HUES6 (cell line): Measurements from ENCODE around the gene ARHGEF4.

ENCODE experiments used
- H3K27ac ChIP-seq: 2 replicates; pipeline ENCODE4 v1.7.0; 2013; ENCODE audit warnings: low read depth, mild to moderate bottlenecking, low read length, inconsistent platforms
- H3K27me3 ChIP-seq: 2 replicates; pipeline ENCODE4 v1.6.1; 2013; ENCODE audit warnings: low read length; ENCODE audit not compliant: control insufficient read depth, insufficient read depth
- H3K36me3 ChIP-seq: 2 replicates; pipeline ENCODE4 v1.6.1; 2013; ENCODE audit warnings: low read length; ENCODE audit not compliant: control insufficient read depth, insufficient read depth
- H3K4me1 ChIP-seq: 2 replicates; pipeline ENCODE4 v1.6.1; 2013; ENCODE audit warnings: low read length; ENCODE audit not compliant: control insufficient read depth, insufficient read depth
- H3K4me3 ChIP-seq: 2 replicates; pipeline ENCODE4 v1.5.1; 2013; ENCODE audit warnings: low read depth, low read length
- H3K9ac ChIP-seq: one replicate; pipeline ENCODE4 v1.6.1; 2013; ENCODE audit warnings: mild to moderate bottlenecking, low read length
- H3K9me3 ChIP-seq: 2 replicates; pipeline ENCODE4 v1.6.1; 2013; ENCODE audit warnings: low read depth, low read length; ENCODE audit not compliant: control insufficient read depth, insufficient read depth

ARHGEF4 gene

DNA sequence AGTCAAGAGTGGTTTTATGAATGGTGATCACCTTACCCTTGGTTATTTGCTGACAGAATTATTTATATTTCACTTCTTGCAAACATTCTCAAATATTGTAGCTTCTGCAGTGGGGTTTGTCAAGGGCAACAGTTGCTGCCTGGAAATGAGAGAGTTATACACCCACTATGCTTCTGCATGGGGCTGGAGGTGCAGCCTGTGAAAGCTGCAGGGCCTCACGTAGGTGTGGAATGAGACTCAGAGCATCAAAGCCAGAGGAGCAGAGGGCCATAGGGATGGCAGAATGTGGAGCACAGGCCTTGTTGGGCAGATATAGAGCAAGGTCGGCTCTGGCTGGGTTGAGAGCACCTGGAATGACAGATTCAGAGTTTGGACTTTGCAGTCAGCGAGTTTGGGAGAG, 128.2 kb downstream of the ARHGEF4 start:
- H3K27ac ChIP-seq: no peak overlapping the region
- H3K9me3 ChIP-seq: no peaks in the 10 kb centered on the region
- H3K9ac ChIP-seq: no peak overlapping the region
- H3K27me3 ChIP-seq: peaks cover 65% of the 10 kb centered on the region
- H3K4me1 ChIP-seq: peaks cover 30% of the 10 kb centered on the region
- no peak overlapping the region; the same call in 1 of the 2 replicates for H3K4me3 ChIP-seq
- H3K36me3 ChIP-seq: no peaks in the 10 kb centered on the region

DNA sequence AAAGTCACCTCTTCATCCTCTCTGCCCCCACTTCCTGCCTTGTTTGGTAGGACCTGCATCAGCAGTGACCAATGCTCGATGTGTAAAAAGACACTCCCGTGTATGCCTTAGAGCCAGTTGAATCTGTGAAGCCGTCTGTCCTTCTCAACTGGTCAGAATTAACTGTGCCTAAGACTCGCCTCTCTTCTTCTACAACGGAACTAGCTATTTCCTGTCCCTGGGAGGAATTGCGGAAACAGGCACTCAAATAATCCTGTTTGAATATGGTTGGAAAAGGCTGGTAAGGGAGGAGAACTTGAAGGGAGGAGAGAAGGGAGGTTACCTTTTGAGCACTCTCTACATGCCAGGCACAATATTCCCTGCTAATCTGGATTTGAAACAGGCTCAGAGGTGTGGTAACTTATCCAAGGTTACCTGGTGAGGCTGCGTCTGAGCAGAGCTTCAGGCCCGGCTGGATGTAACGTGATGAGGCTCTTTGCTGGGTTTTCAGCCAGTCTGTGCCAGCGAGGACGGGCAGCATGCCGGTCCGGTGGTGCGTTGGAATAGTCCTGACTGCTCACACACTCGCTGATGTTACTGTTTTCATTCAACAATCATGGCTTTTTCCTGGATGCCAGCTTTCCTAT, 129.5 kb downstream of the ARHGEF4 start:
- Histone ChIP-seq H3K9ac (no peak overlapping the region), H3K9me3 (no peaks in the 10 kb centered on the region), H3K27me3 (peaks cover 54% of the 10 kb centered on the region), H3K36me3 (no peaks in the 10 kb centered on the region), H3K27ac (no peak overlapping the region), H3K4me3 (peak overlapping the region; percentile 4; the same call in 1 of the 2 replicates), H3K4me1 (peaks cover 30% of the 10 kb centered on the region)

DNA sequence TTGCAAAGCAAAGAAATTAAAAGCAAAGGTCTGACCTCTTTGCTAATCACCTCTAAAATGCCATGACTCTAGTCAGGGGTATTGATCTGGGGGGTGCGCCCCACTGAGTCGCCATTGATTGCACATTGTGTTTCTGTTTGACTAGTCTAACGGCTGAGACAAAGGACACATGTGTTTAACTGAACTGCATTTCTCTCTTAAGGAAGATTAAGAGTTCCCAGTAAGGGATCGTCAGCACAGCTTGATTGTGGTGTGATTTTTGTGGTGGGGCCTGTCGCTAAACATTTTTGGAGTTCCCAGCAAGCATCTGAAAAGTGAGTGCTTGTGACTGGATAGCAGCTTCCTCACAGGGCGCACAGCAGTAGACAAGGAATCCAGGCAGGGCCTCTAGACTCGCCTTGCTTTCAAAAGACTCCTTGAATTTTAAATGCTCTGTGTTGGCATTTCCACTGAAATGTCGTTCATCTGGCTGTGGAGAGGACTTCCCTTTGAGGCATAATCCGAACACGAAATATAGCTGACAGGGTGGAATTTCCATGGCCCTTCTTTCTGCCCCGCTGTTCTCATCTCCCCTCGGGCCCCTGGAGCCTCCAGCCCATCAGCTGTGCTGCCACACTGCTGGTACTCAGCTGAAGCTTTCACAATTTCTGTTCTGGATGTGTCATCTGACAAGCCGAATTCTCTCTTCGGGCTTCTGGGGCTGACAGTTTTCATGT, 130.2 kb downstream of the ARHGEF4 start:
- peaks cover 30% of the 10 kb centered on the region for H3K4me1 ChIP-seq
- no peaks in the 10 kb centered on the region for H3K36me3 ChIP-seq
- no peaks in the 10 kb centered on the region for H3K9me3 ChIP-seq
- H3K9ac ChIP-seq: no peak overlapping the region
- no peak overlapping the region for H3K27ac ChIP-seq
- no peak overlapping the region for H3K4me3 ChIP-seq
- peaks cover 47% of the 10 kb centered on the region for H3K27me3 ChIP-seq

DNA sequence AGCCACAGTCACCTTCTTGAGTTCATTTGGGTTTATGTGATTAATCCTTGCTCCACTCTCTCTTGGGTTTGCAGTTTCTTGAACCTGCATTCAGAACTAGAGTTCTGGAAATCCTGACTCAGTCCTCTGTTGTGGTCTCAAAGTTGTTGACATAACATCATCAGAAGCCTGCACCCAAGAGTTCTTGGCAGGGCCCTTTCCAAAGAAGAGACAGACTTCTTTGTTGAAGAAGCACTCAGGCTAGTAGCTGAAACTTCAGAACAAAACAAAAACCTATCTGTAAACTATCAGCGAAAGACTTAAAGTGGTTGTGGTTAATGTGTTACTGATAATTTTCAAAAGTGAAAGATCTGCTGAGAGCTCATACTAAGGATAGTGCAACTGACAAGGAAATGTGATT, 135.7 kb downstream of the ARHGEF4 start:
- peaks cover 8% of the 10 kb centered on the region for H3K9me3 ChIP-seq

DNA sequence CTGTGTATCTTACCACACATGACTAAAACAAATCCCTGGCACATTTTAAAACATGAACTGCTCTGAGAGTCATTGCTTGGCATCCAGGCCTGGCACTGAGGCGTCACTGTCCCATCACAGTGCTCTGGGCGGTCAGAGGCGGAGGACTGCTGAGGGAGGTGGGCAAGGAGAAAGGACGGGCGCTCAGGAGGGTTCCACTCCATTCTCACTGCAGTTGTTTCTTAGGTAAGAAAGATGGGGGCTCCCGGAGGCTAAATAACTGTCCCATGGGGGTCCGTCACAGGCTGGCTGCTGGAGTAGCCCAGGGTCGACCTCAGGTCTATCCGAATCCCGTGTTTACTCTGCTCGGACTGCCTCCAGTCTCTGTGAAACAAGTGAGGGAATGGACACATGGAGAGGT, 139.0 kb downstream of the ARHGEF4 start:
- Histone ChIP-seq H3K4me1 (no peaks in the 10 kb centered on the region), H3K27ac (no peak overlapping the region), H3K36me3 (no peaks in the 10 kb centered on the region), H3K4me3 (no peak overlapping the region), H3K9ac (no peak overlapping the region), H3K27me3 (no peaks in the 10 kb centered on the region), H3K9me3 (peaks cover 17% of the 10 kb centered on the region)

More for the DNA sequence above, 135.7 kb downstream of the ARHGEF4 start:
- H3K4me3 ChIP-seq: no peak overlapping the region
- H3K27me3 ChIP-seq: no peaks in the 10 kb centered on the region
- no peaks in the 10 kb centered on the region for H3K36me3 ChIP-seq
- H3K9ac ChIP-seq: no peak overlapping the region
- peaks cover 2% of the 10 kb centered on the region; the same call in 1 of the 2 replicates for H3K4me1 ChIP-seq
- H3K27ac ChIP-seq: no peak overlapping the region

DNA sequence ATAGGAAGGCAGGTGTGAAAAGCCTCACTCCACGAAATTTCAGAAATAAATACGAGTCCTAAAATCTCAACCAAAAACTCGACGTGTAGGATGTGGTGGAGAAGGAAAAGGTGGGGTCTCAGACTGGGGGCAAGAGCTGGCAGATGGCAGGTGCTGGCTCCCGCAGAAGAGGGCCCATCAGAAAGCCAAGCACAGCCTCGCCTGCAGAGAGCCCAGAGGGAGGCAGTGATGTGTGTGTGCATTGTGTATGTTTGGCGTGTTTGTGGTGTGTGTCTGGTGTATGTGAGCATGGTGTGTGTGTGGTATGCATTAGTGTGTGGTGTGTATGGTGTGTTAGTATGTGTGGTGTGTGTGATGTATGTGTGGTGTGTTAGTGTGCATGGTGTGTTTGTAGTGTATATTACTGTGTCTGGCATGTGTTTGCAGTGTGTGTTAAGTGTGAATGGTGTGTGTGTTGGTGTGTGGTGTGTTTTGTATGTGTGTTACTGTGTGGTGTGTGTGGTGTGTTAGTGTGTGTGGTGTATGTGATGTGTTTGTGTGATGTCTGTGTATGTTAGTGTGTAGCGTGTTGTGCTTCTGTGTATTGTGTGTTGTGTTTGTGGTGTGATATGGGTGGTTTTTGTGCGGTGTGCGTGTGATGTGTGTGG, 140.0 kb downstream of the ARHGEF4 start:
- Histone ChIP-seq H3K36me3 (no peaks in the 10 kb centered on the region), H3K27me3 (no peaks in the 10 kb centered on the region), H3K27ac (no peak overlapping the region), H3K4me3 (no peak overlapping the region), H3K9ac (no peak overlapping the region), H3K4me1 (no peaks in the 10 kb centered on the region), H3K9me3 (peaks cover 17% of the 10 kb centered on the region)

DNA sequence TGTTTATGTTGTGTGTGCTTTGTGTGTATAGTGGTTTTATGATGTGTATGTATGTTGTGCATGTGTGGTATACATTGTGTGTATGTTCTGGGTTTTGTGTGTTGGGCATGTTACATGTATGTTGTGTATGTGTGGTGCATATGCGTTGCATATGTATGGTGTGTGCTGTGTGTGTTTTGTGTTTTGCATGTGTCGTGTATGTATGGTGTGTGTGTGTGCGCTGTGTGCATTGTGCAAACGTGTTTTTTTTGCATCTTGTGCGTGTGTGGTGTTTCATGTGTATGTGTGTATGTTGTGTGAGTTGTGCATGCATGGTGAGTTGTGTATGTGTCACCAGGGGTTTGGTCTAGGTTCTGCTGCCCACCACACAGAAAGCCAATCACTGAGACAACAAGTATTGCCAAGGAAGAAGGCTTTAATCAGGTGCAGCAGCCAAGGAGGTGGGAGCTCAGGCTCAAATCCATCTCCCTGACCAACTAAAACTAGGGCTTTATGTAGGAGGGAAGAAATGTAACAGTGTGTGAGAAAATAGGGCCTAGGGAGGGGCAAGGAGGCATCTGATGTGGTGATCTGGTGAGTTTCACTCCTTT, 140.8 kb downstream of the ARHGEF4 start:
- H3K9ac ChIP-seq: no peak overlapping the region
- H3K27ac ChIP-seq: no peak overlapping the region
- no peaks in the 10 kb centered on the region for H3K27me3 ChIP-seq
- no peak overlapping the region for H3K4me3 ChIP-seq
- H3K4me1 ChIP-seq: no peaks in the 10 kb centered on the region
- H3K36me3 ChIP-seq: no peaks in the 10 kb centered on the region
- H3K9me3 ChIP-seq: peaks cover 17% of the 10 kb centered on the region

DNA sequence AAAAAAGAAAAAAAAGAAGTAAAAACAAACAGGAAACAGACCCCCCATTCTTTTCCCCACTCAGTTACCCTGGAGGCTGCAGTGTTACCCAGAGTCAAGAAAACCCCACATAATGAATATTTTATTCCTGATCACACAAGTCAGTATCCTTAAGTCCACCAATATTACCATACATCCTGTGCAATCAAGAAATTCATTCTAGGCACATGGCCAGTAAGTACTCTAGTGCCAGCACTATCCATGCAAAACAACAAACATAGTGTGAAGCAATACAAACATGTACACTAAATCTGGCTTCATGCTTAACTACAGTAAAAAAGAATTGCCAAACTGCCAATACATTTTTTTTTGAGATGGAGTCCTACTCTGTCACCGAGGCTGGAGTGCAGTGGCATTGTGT, 145.0 kb downstream of the ARHGEF4 start:
- Histone ChIP-seq H3K27ac (no peak overlapping the region), H3K4me3 (no peak overlapping the region), H3K27me3 (no peaks in the 10 kb centered on the region), H3K4me1 (no peaks in the 10 kb centered on the region), H3K9me3 (peaks cover 17% of the 10 kb centered on the region), H3K36me3 (no peaks in the 10 kb centered on the region), H3K9ac (no peak overlapping the region)

DNA sequence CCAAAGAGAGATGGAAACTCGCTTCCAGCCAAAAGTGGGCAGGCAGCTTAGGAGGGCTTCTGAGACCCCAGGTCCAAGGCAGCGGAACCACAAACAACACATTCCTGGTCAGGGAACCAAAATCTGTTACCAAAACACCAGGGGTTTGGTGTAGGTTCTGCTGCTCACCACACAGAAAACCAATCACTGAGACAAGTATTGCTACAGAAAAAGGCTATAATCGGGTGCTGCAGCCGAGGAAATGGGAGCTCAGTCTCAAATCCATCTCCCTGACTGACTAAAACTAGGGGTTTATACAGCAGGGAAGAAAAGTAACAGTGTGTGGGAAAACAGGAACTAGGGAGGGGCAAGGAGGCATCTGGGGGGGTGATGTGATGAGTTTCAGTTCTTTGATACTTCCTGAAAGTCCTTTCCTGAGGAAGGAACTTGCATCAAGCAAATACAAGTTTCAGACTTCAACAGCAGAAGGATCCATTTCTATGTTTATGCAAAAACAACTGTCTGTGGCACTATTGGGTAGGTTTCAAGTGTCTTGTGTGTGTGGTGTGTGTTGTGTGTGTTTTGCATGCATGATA, 148.6 kb downstream of the ARHGEF4 start:
- H3K9ac ChIP-seq: no peak overlapping the region
- no peak overlapping the region for H3K27ac ChIP-seq
- no peaks in the 10 kb centered on the region for H3K27me3 ChIP-seq
- no peaks in the 10 kb centered on the region for H3K36me3 ChIP-seq
- H3K4me1 ChIP-seq: no peaks in the 10 kb centered on the region
- H3K4me3 ChIP-seq: no peak overlapping the region
- H3K9me3 ChIP-seq: no peaks in the 10 kb centered on the region

DNA sequence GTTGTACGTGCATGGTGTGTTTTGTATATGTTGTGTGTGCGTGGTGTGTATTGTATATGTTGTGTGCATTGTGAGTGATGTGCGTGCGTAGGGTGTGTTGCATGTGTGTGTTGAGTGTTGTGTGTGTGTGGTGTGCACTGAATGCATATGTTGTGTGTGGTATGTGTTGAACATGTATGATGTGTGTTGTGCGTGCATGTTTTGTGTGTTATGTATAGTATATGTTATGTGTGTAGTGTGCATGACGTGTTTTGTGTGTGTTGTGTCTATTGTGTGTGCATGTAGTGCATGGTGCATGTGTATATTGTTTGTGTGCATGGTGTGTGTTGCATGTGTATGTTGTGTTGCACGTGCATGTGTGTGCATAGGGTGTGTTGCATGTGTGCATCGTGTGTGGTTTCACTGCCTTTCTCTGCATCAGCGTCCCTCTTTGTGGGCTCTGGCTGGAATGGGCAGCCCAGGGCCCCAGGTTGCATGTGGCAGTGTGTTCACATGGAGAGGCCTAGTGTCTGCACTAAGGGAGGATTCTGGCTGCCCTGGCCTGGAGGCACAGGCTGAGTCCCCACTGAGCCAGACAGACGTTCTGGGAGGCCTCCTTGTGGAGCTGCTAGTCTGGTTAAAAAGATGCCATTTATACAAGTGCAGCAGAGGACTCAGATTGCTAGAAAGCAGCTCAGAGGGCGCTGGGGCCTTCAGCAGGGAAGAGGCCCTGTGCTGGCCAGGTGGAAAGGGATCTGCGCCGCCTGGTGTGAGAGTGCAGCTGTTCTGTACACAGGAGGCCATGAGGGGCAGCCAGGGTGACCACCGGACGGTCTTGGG, 149.3 kb downstream of the ARHGEF4 start:
- H3K36me3 ChIP-seq: no peaks in the 10 kb centered on the region
- no peaks in the 10 kb centered on the region for H3K9me3 ChIP-seq
- H3K4me1 ChIP-seq: no peaks in the 10 kb centered on the region
- H3K27me3 ChIP-seq: no peaks in the 10 kb centered on the region
- no peak overlapping the region for H3K27ac ChIP-seq
- H3K9ac ChIP-seq: no peak overlapping the region
- H3K4me3 ChIP-seq: no peak overlapping the region
